Endothelial cell of umbilical vein (primary cell): Measurements from ENCODE around the gene CHN2.

ENCODE experiments used
- CTCF ChIP-seq, 2 donors: IDR thresholded peaks; 1 replicate in 1 of 2; 2 replicates in 1 of 2; pipeline ENCODE4 v1.5.1; 2011; ENCODE audit warnings: low read length in 2 of 2, mild to moderate bottlenecking in 2 of 2, moderate library complexity in 2 of 2, control low read depth in 1 of 2, inconsistent platforms in 1 of 2, low read depth in 1 of 2; ENCODE audit not compliant: insufficient read depth in 1 of 2; ENCODE audit errors: extremely low read depth in 1 of 2
- MAX ChIP-seq: IDR thresholded peaks from 2 replicates; pipeline ENCODE4 v1.6.1; 2011; ENCODE audit not compliant: insufficient read depth, insufficient read length
- POLR2A ChIP-seq: IDR thresholded peaks from 2 replicates; pipeline ENCODE4 v1.6.1; 2012; ENCODE audit warnings: low read depth, mild to moderate bottlenecking, control low read depth, low read length

DNA sequence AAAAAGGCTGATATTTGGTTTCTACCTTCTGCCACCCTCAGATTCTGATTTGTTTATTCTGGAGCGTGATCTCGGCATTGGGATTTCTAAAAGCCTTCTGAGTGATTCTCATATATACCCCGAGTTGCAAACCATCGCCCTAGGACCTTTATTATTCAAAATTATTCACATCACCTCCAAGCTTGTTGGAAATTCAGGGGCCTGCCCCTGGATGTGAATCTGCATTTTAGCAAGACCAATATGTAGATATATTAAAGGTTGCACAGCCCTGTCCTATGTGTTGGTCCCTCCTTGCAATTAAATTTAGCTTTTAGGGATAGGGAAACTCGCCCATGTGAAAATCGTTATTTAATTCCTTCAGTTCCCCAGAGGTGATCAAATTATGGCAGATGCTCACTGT is 9.0 kb upstream of the CHN2 start:
- TF ChIP-seq CTCF (IDR thresholded peaks at IDR 0.05; ENCODE audit: extremely low read depth in 1 of 2, insufficient read depth in 1 of 2, low read depth in 1 of 2, low read length in 2 of 2) (no peak), POLR2A (no peak), MAX (no peak)
